ENCODE results near the gene CACNA1I. TPM values are rescaled to one million over a fixed set of nuclear protein-coding genes. Genes with fewer than 3 reads are reported as not detected.

The CACNA1I gene
- polyA plus RNA-seq, 1 of the 3 experiments (the other 2 are of a cell fraction): not detected

- no peak for TF ChIP-seq REST (IDR thresholded peaks at IDR 0.05; ENCODE audit: low read depth, low read length)
- TF ChIP-seq ELF1 (IDR thresholded peaks at IDR 0.05): no peak
- TF ChIP-seq FOXJ3 (CRISPR knock-in tag; IDR thresholded peaks at IDR 0.05): no peak
- no peak for TF ChIP-seq PBX3 (IDR thresholded peaks at IDR 0.05)
- TF ChIP-seq CTCF (IDR thresholded peaks at IDR 0.05): peak; percentile 68
- no peak for TF ChIP-seq GATA2 (CRISPR knock-in tag; IDR thresholded peaks at IDR 0.05)
- no peak for TF ChIP-seq USF1 (IDR thresholded peaks at IDR 0.05; ENCODE audit: borderline replicate concordance, low read depth)
- no peak for TF ChIP-seq NFIC (IDR thresholded peaks at IDR 0.05; ENCODE audit: borderline replicate concordance)
- no peak for TF ChIP-seq RXRA (IDR thresholded peaks at IDR 0.05; ENCODE audit: borderline replicate concordance, low read depth)
- TF ChIP-seq CHD2 (IDR thresholded peaks at IDR 0.05; ENCODE audit: low read length, partially characterized antibody): peak; percentile 35
- TF ChIP-seq SIN3A (IDR thresholded peaks at IDR 0.05; ENCODE audit: borderline replicate concordance, low read depth, low read length): peak; percentile 61; the same call in 1 of the 2 replicates
- peak; percentile 76 for TF ChIP-seq RAD21 (IDR thresholded peaks at IDR 0.05; ENCODE audit: low read length)
Measured at GRCh38 chr22:39528681-39529486, 41.7 kb upstream of the CACNA1I start (continued).

Data from SK-N-SH (cell line).